WTC11 (cell line): ENCODE data around the gene FPR2. TPM values are rescaled to one million over a fixed set of nuclear protein-coding genes. Genes with fewer than 3 reads are reported as not detected.

ENCODE experiments used
- ATAC-seq: fragments of 200-7000 bp; cut with Tn5 transposase; 2 replicates; pipeline ENCODE4 v1.10.0; 2021; ENCODE audit warnings: mild to moderate bottlenecking, moderate library complexity
- CTCF ChIA-PET: fragments of 300-600 bp; sonication (Branson Sonifier 250); formaldehyde crosslinking; loops from one replicate; lab custom pipeline; 2021; ENCODE audit warnings: antibody characterized with exemption; lab: Charles Lee
- POLR2A ChIA-PET: fragments of 350-600 bp; sonication (Branson Sonifier 250); formaldehyde crosslinking; loops from one replicate; lab custom pipeline; 2021; ENCODE audit warnings: antibody characterized with exemption; lab: Charles Lee
- DNase-seq: peaks from one replicate; pipeline ENCODE4 v3.0.0; 2021; ENCODE audit warnings: low spot score
- H3K27ac Mint-ChIP-seq: 2 replicates; pipeline ENCODE4 v1.8.0; 2021; ENCODE audit warnings: mixed read lengths
- H3K27me3 Mint-ChIP-seq: 2 replicates; pipeline ENCODE4 v1.8.0; 2021; ENCODE audit warnings: low read depth, mild to moderate bottlenecking, moderate library complexity, mixed read lengths
- H3K36me3 Mint-ChIP-seq: 2 replicates; pipeline ENCODE4 v1.8.0; 2021; ENCODE audit warnings: mixed read lengths
- H3K4me1 Mint-ChIP-seq: 2 replicates; pipeline ENCODE4 v1.8.0; 2022; ENCODE audit warnings: mixed read lengths
- H3K4me3 Mint-ChIP-seq: 2 replicates; pipeline ENCODE4 v1.8.0; 2021; ENCODE audit warnings: mild to moderate bottlenecking, moderate library complexity, mixed read lengths
- H3K9me3 Mint-ChIP-seq: 2 replicates; pipeline ENCODE4 v1.8.0; 2021; ENCODE audit warnings: mixed read lengths
- EMX1 ChIP-seq: fragments of 250-450 bp; sonication (Bioruptor Pico); IDR thresholded peaks from 2 replicates; pipeline ENCODE4 v1.8.0; 2021; ENCODE audit warnings: mild to moderate bottlenecking
- GRHL2 ChIP-seq: fragments of 250-450 bp; sonication (Bioruptor Pico); IDR thresholded peaks from 2 replicates; pipeline ENCODE4 v1.8.0; 2022; ENCODE audit warnings: mild to moderate bottlenecking, moderate library complexity; ENCODE audit not compliant: insufficient replicate concordance, severe bottlenecking
- KAT7 ChIP-seq: sonication (generic); formaldehyde crosslinking; IDR thresholded peaks from 2 replicates; pipeline ENCODE4 v1.8.1; 2023; ENCODE audit warnings: missing genetic modification reagents, mild to moderate bottlenecking, borderline replicate concordance
- NFATC4 ChIP-seq: fragments of 250-450 bp; sonication (Bioruptor Pico); IDR thresholded peaks from 2 replicates; pipeline ENCODE4 v1.9.0; 2021; ENCODE audit warnings: mild to moderate bottlenecking
- NFYB ChIP-seq: sonication (generic); formaldehyde crosslinking; conservative IDR thresholded peaks from 2 replicates; pipeline ENCODE4 v1.8.0; 2022; ENCODE audit warnings: low read depth, missing genetic modification reagents
- NR3C1 ChIP-seq: sonication (generic); formaldehyde crosslinking; conservative IDR thresholded peaks from 2 replicates; pipeline ENCODE4 v1.8.1; 2023; ENCODE audit warnings: low read depth, mild to moderate bottlenecking, missing genetic modification reagents
- PRRX2 ChIP-seq: fragments of 250-450 bp; sonication (Bioruptor Pico); IDR thresholded peaks from 2 replicates; pipeline ENCODE4 v1.8.0; 2021; ENCODE audit warnings: mild to moderate bottlenecking
- SMAD3 ChIP-seq: sonication (generic); formaldehyde crosslinking; IDR thresholded peaks from 2 replicates; pipeline ENCODE4 v1.8.0; 2022; ENCODE audit warnings: missing genetic modification reagents, mild to moderate bottlenecking, borderline replicate concordance
- SP1 ChIP-seq: sonication (generic); formaldehyde crosslinking; conservative IDR thresholded peaks from 2 replicates; pipeline ENCODE4 v1.8.1; 2022; ENCODE audit warnings: missing genetic modification reagents
- TEAD1 ChIP-seq: sonication (generic); formaldehyde crosslinking; IDR thresholded peaks from 2 replicates; pipeline ENCODE4 v1.8.0; 2022; ENCODE audit warnings: mild to moderate bottlenecking, missing genetic modification reagents
- TP53 ChIP-seq: sonication (generic); formaldehyde crosslinking; IDR thresholded peaks from 2 replicates; pipeline ENCODE4 v1.8.1; 2023; ENCODE audit warnings: mild to moderate bottlenecking, missing genetic modification reagents
- ZBTB21 ChIP-seq: sonication (generic); formaldehyde crosslinking; IDR thresholded peaks from 2 replicates; pipeline ENCODE4 v1.8.1; 2023; ENCODE audit warnings: mild to moderate bottlenecking, missing genetic modification reagents, borderline replicate concordance
- ZNF671 ChIP-seq: fragments of 250-450 bp; sonication (Bioruptor Pico); IDR thresholded peaks from 2 replicates; pipeline ENCODE4 v1.8.0; 2021; ENCODE audit warnings: mild to moderate bottlenecking
- total RNA-seq: library from RNA; stranded (reverse); gene quantifications from 3 replicates; pipeline ENCODE4 v1.2.3, GENCODE V29; 2021
- TF ChIP-seq, protein P1 (sequence below): sonication (generic); formaldehyde crosslinking; IDR thresholded peaks from 2 replicates; pipeline ENCODE4 v1.8.1; 2023; ENCODE audit warnings: mild to moderate bottlenecking, moderate library complexity, missing genetic modification reagents
- TF ChIP-seq, protein P2 (sequence below): sonication (generic); formaldehyde crosslinking; IDR thresholded peaks from 2 replicates; pipeline ENCODE4 v1.8.0; 2022; ENCODE audit warnings: mild to moderate bottlenecking, missing genetic modification reagents
- TF ChIP-seq, protein P3 (sequence below): sonication (generic); formaldehyde crosslinking; IDR thresholded peaks from 2 replicates; pipeline ENCODE4 v1.8.1; 2022; ENCODE audit warnings: mild to moderate bottlenecking, moderate library complexity, missing genetic modification reagents
- TF ChIP-seq, protein P4 (sequence below): sonication (generic); formaldehyde crosslinking; IDR thresholded peaks from 2 replicates; pipeline ENCODE4 v1.8.1; 2023; ENCODE audit warnings: mild to moderate bottlenecking, missing genetic modification reagents, moderate library complexity
- TF ChIP-seq, protein P5 (sequence below): sonication (generic); formaldehyde crosslinking; IDR thresholded peaks from 2 replicates; pipeline ENCODE4 v1.8.1; 2022; ENCODE audit warnings: missing genetic modification reagents, borderline replicate concordance

FPR2 gene
- total RNA-seq, 1 experiment from 2014 or later, result 0.31 TPM

DNA sequence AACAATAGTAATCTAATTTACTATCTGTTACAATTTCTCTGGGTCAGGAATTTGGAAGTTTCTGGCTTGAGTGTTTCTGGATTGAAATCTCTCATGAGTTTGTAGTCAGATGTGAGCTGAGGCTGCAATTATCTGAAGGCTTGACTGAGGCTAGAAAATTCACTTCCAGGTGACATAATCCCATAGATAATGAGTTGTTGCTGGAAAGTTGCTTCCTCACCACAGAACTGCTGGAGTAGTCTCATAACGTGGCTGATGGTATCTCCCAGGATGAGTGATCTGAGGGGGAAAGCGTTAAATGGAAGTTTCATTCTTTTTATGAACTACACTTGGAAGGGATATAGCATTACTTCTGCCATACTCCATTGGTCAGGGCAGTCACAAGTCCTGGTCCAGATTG is 18.7 kb downstream of the FPR2 start:
- Mint-ChIP-seq H3K9me3 (no peaks in the 10 kb centered on the region; the same call in 1 of the 2 replicates), H3K27ac (no peak overlapping the region), H3K36me3 (no peaks in the 10 kb centered on the region), H3K4me3 (no peak overlapping the region), H3K27me3 (peaks cover 30% of the 10 kb centered on the region), H3K4me1 (peaks cover 8% of the 10 kb centered on the region)
- TF ChIP-seq GRHL2 (CRISPR knock-in tag) (no peak), EMX1 (CRISPR knock-in tag) (no peak), SMAD3 (no peak), PRRX2 (CRISPR knock-in tag) (no peak)
- TF ChIP-seq, protein P1, sequence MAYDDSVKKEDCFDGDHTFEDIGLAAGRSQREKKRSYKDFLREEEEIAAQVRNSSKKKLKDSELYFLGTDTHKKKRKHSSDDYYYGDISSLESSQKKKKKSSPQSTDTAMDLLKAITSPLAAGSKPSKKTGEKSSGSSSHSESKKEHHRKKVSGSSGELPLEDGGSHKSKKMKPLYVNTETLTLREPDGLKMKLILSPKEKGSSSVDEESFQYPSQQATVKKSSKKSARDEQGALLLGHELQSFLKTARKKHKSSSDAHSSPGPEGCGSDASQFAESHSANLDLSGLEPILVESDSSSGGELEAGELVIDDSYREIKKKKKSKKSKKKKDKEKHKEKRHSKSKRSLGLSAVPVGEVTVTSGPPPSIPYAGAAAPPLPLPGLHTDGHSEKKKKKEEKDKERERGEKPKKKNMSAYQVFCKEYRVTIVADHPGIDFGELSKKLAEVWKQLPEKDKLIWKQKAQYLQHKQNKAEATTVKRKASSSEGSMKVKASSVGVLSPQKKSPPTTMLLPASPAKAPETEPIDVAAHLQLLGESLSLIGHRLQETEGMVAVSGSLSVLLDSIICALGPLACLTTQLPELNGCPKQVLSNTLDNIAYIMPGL (CRISPR knock-in tag), result no peak
- TF ChIP-seq, protein P2, sequence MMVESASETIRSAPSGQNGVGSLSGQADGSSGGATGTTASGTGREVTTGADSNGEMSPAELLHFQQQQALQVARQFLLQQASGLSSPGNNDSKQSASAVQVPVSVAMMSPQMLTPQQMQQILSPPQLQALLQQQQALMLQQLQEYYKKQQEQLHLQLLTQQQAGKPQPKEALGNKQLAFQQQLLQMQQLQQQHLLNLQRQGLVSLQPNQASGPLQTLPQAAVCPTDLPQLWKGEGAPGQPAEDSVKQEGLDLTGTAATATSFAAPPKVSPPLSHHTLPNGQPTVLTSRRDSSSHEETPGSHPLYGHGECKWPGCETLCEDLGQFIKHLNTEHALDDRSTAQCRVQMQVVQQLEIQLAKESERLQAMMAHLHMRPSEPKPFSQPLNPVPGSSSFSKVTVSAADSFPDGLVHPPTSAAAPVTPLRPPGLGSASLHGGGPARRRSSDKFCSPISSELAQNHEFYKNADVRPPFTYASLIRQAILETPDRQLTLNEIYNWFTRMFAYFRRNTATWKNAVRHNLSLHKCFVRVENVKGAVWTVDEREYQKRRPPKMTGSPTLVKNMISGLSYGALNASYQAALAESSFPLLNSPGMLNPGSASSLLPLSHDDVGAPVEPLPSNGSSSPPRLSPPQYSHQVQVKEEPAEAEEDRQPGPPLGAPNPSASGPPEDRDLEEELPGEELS (CRISPR knock-in tag), result no peak
- TF ChIP-seq, protein P3, sequence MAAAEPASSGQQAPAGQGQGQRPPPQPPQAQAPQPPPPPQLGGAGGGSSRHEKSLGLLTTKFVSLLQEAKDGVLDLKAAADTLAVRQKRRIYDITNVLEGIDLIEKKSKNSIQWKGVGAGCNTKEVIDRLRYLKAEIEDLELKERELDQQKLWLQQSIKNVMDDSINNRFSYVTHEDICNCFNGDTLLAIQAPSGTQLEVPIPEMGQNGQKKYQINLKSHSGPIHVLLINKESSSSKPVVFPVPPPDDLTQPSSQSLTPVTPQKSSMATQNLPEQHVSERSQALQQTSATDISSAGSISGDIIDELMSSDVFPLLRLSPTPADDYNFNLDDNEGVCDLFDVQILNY, result no peak
- TF ChIP-seq, protein P4, sequence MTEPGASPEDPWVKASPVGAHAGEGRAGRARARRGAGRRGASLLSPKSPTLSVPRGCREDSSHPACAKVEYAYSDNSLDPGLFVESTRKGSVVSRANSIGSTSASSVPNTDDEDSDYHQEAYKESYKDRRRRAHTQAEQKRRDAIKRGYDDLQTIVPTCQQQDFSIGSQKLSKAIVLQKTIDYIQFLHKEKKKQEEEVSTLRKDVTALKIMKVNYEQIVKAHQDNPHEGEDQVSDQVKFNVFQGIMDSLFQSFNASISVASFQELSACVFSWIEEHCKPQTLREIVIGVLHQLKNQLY, result no peak
- no peak for ATAC-seq
- CTCF ChIA-PET, result no interaction called here
- no peak for DNase-seq
- POLR2A ChIA-PET, result no interaction called here

DNA sequence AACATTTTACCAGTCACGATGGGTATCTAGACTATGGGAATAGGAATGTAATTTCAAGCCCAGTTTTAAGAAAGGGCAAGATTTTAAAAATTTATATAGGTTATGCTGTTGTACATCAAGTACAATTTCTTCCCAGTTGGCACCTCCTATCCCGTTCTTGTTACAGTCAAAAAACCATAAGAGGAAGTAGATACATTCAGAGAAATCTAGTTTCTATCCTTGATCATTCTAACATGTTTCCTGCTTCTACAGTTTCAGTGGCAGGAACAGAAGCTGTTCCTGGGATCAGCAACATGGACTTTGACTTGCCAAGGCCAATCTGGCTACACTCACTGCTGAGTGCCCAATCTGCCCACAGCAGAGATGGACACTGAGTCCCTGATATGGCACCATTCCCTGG is 19.3 kb downstream of the FPR2 start:
- DNase-seq, result no peak
- Mint-ChIP-seq H3K27me3 (peaks cover 25% of the 10 kb centered on the region), H3K36me3 (no peaks in the 10 kb centered on the region), H3K9me3 (no peaks in the 10 kb centered on the region; the same call in 1 of the 2 replicates), H3K27ac (no peak overlapping the region), H3K4me3 (no peak overlapping the region), H3K4me1 (peaks cover 8% of the 10 kb centered on the region)
- TF ChIP-seq ZNF671 (CRISPR knock-in tag) (no peak), TEAD1 (no peak), NFATC4 (CRISPR knock-in tag) (no peak), NFYB (CRISPR knock-in tag) (no peak), ZBTB21 (no peak), KAT7 (CRISPR knock-in tag) (no peak), SP1 (CRISPR knock-in tag) (no peak), NR3C1 (CRISPR knock-in tag) (no peak), TP53 (CRISPR knock-in tag) (no peak)
- TF ChIP-seq, protein P5, sequence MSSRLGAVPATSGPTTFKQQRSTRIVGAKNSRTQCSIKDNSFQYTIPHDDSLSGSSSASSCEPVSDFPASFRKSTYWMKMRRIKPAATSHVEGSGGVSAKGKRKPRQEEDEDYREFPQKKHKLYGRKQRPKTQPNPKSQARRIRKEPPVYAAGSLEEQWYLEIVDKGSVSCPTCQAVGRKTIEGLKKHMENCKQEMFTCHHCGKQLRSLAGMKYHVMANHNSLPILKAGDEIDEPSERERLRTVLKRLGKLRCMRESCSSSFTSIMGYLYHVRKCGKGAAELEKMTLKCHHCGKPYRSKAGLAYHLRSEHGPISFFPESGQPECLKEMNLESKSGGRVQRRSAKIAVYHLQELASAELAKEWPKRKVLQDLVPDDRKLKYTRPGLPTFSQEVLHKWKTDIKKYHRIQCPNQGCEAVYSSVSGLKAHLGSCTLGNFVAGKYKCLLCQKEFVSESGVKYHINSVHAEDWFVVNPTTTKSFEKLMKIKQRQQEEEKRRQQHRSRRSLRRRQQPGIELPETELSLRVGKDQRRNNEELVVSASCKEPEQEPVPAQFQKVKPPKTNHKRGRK (CRISPR knock-in tag), result no peak
- TF ChIP-seq, protein P1 (CRISPR knock-in tag), result no peak
- TF ChIP-seq, protein P4, result no peak
- ChIA-PET CTCF (no interaction called here), POLR2A (no interaction called here)
- ATAC-seq, result no peak
